NCI-H446 (cell line): ENCODE measurements around the gene TEX44.

Source experiments
- DNase-seq, 2 experiments: peaks; one replicate each; lab custom pipeline; 2025; lab: John Stamatoyannopoulos, UW

The TEX44 gene

GRCh38 chr2:231633241-231633976, 40.7 kb downstream of the TEX44 start:
- no peak for DNase-seq

- no peak for DNase-seq
Measured at GRCh38 chr2:231634412-231634811, 41.7 kb downstream of the TEX44 start.

GRCh38 chr2:231634951-231635875, 42.5 kb downstream of the TEX44 start:
- DNase-seq = no peak

DNA sequence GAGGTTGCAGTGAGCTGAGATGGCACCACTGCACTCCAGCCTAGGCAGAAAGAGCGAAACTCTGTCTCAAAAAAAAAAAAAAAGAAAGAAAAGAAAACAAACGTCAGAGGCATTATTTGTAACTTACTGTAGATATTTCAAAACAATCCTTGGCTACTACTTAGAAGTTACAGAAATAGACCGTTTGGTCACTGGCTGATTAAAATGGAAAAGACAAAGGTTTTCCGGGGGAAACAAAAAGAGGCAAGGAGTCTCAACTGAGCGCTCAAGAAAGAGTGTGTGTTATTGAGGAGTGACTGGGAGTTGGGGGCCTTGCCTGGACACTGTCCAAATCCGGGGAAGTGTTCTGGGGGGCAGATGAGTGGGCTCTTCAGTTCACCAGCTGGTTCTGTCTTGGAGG, 47.6 kb downstream of the TEX44 start:
- DNase-seq = no peak

GRCh38 chr2:231640641-231641111, 48.0 kb downstream of the TEX44 start:
- DNase-seq = no peak

- no peak for DNase-seq
Measured at GRCh38 chr2:231642631-231643494, 50.2 kb downstream of the TEX44 start.

DNA sequence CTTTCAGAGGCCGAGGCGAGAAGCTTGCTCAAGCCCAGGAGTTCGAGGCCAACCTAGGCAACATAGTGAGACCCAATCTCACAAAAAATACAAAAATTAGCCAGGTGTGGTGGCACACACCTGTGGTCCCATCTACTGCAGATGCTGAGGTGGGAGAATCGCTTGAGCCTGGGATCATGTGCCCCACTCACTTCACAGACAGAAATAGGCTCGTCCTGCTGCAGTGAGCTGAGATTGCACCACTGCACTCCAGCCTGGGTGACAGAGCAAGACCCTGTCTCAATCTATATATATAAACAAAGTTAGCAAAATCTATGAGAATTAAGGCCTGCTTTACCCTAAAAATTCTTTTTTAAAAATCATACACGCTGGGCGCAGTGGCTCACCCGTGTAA, 50.8 kb downstream of the TEX44 start:
- no peak for DNase-seq
